Endodermal cell (in vitro differentiated cells): Measurements from ENCODE around the gene MED12. TPM values are rescaled to one million over a fixed set of nuclear protein-coding genes. Genes with fewer than 3 reads are reported as not detected.

Experiments
- DNase-seq: peaks from one replicate; pipeline ENCODE4 v3.0.0-alpha.2; 2017
- H3K27ac ChIP-seq: 2 replicates; pipeline ENCODE4 v1.5.1; 2013; ENCODE audit warnings: mild to moderate bottlenecking, low read depth, low read length, moderate library complexity
- H3K27me3 ChIP-seq: 2 replicates; pipeline ENCODE4 v1.6.1; 2013; ENCODE audit warnings: mild to moderate bottlenecking, low read length, moderate library complexity; ENCODE audit not compliant: insufficient read depth, control insufficient read depth, poor library complexity, severe bottlenecking
- H3K36me3 ChIP-seq: 2 replicates; pipeline ENCODE4 v1.7.0; 2013; ENCODE audit warnings: mild to moderate bottlenecking, low read length, moderate library complexity; ENCODE audit not compliant: control insufficient read depth, insufficient read depth
- H3K4me1 ChIP-seq: one replicate; pipeline ENCODE4 v1.7.0; 2013; ENCODE audit warnings: low read length; ENCODE audit not compliant: control insufficient read depth, insufficient read depth
- H3K4me3 ChIP-seq: 2 replicates; pipeline ENCODE4 v1.5.1; 2013; ENCODE audit warnings: mild to moderate bottlenecking, low read length, moderate library complexity
- H3K9ac ChIP-seq: 2 replicates; pipeline ENCODE4 v1.6.1; 2013; ENCODE audit warnings: mild to moderate bottlenecking, low read length, moderate library complexity; ENCODE audit not compliant: poor library complexity, severe bottlenecking; ENCODE audit errors: extremely low read depth
- H3K9me3 ChIP-seq: 2 replicates; pipeline ENCODE4 v1.6.1; 2013; ENCODE audit warnings: mild to moderate bottlenecking, low read length, moderate library complexity; ENCODE audit not compliant: control insufficient read depth
- H3K27ac Mint-ChIP-seq: 2 replicates; pipeline ENCODE4 v1.8.0; 2020; ENCODE audit warnings: mixed read lengths
- H3K27me3 Mint-ChIP-seq: 2 replicates; pipeline ENCODE4 v1.8.0; 2021; ENCODE audit warnings: mild to moderate bottlenecking, mixed read lengths; ENCODE audit not compliant: insufficient read depth
- H3K36me3 Mint-ChIP-seq: 2 replicates; pipeline ENCODE4 v1.8.0; 2020; ENCODE audit warnings: low read depth, mixed read lengths
- H3K4me1 Mint-ChIP-seq: 2 replicates; pipeline ENCODE4 v1.8.0; 2020; ENCODE audit warnings: mixed read lengths
- H3K4me3 Mint-ChIP-seq: 2 replicates; pipeline ENCODE4 v1.8.0; 2020; ENCODE audit warnings: mild to moderate bottlenecking, moderate library complexity, mixed read lengths
- H3K9me3 Mint-ChIP-seq: 2 replicates; pipeline ENCODE4 v1.8.0; 2020; ENCODE audit warnings: mild to moderate bottlenecking, mixed read lengths
- CTCF ChIP-seq: fragments of 200-600 bp; sonication (generic); conservative IDR thresholded peaks from 2 replicates; pipeline ENCODE4 v1.5.0; 2021; ENCODE audit warnings: antibody characterized with exemption, mild to moderate bottlenecking
- WGBS, 2 experiments: methylation state at CpG; one replicate each; pipeline versions ENCODE4 v1.1.5 to v1.1.7; 2013; ENCODE audit warnings: missing lambda C conversion rate in 2 of 2, mixed read lengths in 1 of 2; ENCODE audit not compliant: insufficient coverage in 1 of 2, insufficient read length in 1 of 2; 5-methylcytosine and 5-hydroxymethylcytosine counted together
- total RNA-seq, 2 donors: library from RNA; stranded (reverse); fragmentation: NEBNext Ultra II Directional in 1 of 2; extraction: Animal tissue kit (Norgen Biotek cat#: 25700) in 1 of 2; gene quantifications; 2 replicates in 1 of 2; 3 replicates in 1 of 2; pipeline ENCODE4 v1.2.1, GENCODE V29; 2021

Gene MED12
- total RNA-seq, 2 donors from 2014 or later = 57.8 to 60.8 TPM

- H3K9me3 Mint-ChIP-seq = peaks cover 66% of the 10 kb centered on the region
- no peak overlapping the region for H3K27ac Mint-ChIP-seq
- no peak for DNase-seq
- 81% methylated on average over 7 of the region's 7 CpGs; no CpG with 5 or more reads in 1 of the 2 experiments for WGBS, 2 experiments
- H3K36me3 Mint-ChIP-seq = no peaks in the 10 kb centered on the region
- no peak overlapping the region for H3K27ac ChIP-seq
- peaks cover 2% of the 10 kb centered on the region for H3K27me3 Mint-ChIP-seq
- no peak for TF ChIP-seq CTCF
- H3K4me3 Mint-ChIP-seq = no peak overlapping the region
- no peaks in the 10 kb centered on the region for H3K27me3 ChIP-seq
- no peak overlapping the region for H3K4me3 ChIP-seq
- H3K9me3 ChIP-seq = no peaks in the 10 kb centered on the region
- H3K9ac ChIP-seq = no peak overlapping the region
- H3K4me1 ChIP-seq = no peaks in the 10 kb centered on the region
- no peaks in the 10 kb centered on the region for H3K4me1 Mint-ChIP-seq
- H3K36me3 ChIP-seq = no peaks in the 10 kb centered on the region
These were observed 35.8 kb downstream of the MED12 start for GRCh38 chrX:71154196-71154595.

GRCh38 chrX:71154641-71155040 lies 36.2 kb downstream of the MED12 start:
- TF ChIP-seq CTCF = no peak
- Histone ChIP-seq H3K9me3 (no peaks in the 10 kb centered on the region), H3K4me1 (no peaks in the 10 kb centered on the region), H3K27ac (no peak overlapping the region), H3K4me3 (no peak overlapping the region), H3K9ac (no peak overlapping the region), H3K27me3 (no peaks in the 10 kb centered on the region), H3K36me3 (no peaks in the 10 kb centered on the region)
- 82% methylated on average over 3 of the region's 3 CpGs; no CpG with 5 or more reads in 1 of the 2 experiments for WGBS, 2 experiments
- peaks cover 66% of the 10 kb centered on the region for H3K9me3 Mint-ChIP-seq
- peaks cover 2% of the 10 kb centered on the region for H3K27me3 Mint-ChIP-seq
- DNase-seq = no peak
- H3K27ac Mint-ChIP-seq = no peak overlapping the region
- no peaks in the 10 kb centered on the region for H3K36me3 Mint-ChIP-seq
- no peaks in the 10 kb centered on the region for H3K4me1 Mint-ChIP-seq
- H3K4me3 Mint-ChIP-seq = no peak overlapping the region

GRCh38 chrX:71158603-71159002 lies 40.2 kb downstream of the MED12 start:
- no peaks in the 10 kb centered on the region for H3K36me3 ChIP-seq
- 94 to 100% methylated on average over 2 to 6 of the region's 6 CpGs for WGBS, 2 experiments
- H3K9me3 ChIP-seq = no peaks in the 10 kb centered on the region
- no peak overlapping the region for H3K27ac Mint-ChIP-seq
- H3K4me3 ChIP-seq = no peak overlapping the region
- no peak overlapping the region for H3K4me3 Mint-ChIP-seq
- peaks cover 61% of the 10 kb centered on the region for H3K9me3 Mint-ChIP-seq
- no peak for TF ChIP-seq CTCF
- DNase-seq = no peak
- no peaks in the 10 kb centered on the region for H3K27me3 Mint-ChIP-seq
- H3K27ac ChIP-seq = no peak overlapping the region
- H3K4me1 Mint-ChIP-seq = no peaks in the 10 kb centered on the region
- H3K36me3 Mint-ChIP-seq = no peaks in the 10 kb centered on the region
- no peaks in the 10 kb centered on the region for H3K27me3 ChIP-seq
- H3K4me1 ChIP-seq = no peaks in the 10 kb centered on the region
- no peak overlapping the region for H3K9ac ChIP-seq
